Right lobe of liver (tissue), 6 donors: ENCODE measurements around the gene WTAP. TPM values are rescaled to one million over a fixed set of nuclear protein-coding genes. Genes with fewer than 3 reads are reported as not detected.
"Not testable (repeated sequence)": the region's sequence is repeated elsewhere in the genome, so short reads cannot be mapped to it uniquely, and the experiment has no call there.

Experiments
- ATAC-seq, 4 donors: fragments of 200-7000 bp; cut with Tn5 transposase; one replicate each; pipeline ENCODE4 v1.9.1; 2020; ENCODE audit warnings: mild to moderate bottlenecking in 4 of 4, moderate library complexity in 4 of 4
- DNase-seq, 3 donors: peaks; one replicate each; pipeline ENCODE4 v3.0.0-alpha.2; 2020
- H3K27ac ChIP-seq, 3 donors: fragments of 200-600 bp; one replicate each; pipeline ENCODE4 v1.8.0; 2022
- H3K27me3 ChIP-seq, 2 donors: fragments of 200-600 bp; one replicate each; pipeline ENCODE4 v1.8.0; 2022
- H3K36me3 ChIP-seq, 4 donors: fragments of 200-600 bp; sonication (generic) in 1 of 4; one replicate each; pipeline versions ENCODE4 v1.5.1 to v1.8.0; 2017 to 2022; ENCODE audit warnings: control low read depth in 1 of 4
- H3K4me1 ChIP-seq, 4 donors: fragments of 200-600 bp; sonication (generic) in 1 of 4; one replicate each; pipeline versions ENCODE4 v1.5.1 to v1.8.0; 2017 to 2022; ENCODE audit warnings: control low read depth in 1 of 4
- H3K4me3 ChIP-seq, 3 donors: fragments of 200-600 bp; one replicate each; pipeline ENCODE4 v1.8.0; 2022
- H3K9me3 ChIP-seq, 4 donors: fragments of 200-600 bp; sonication (generic) in 1 of 4; one replicate each; pipeline versions ENCODE4 v1.5.1 to v1.8.0; 2017 to 2022; ENCODE audit warnings: control low read depth in 1 of 4
- POLR2A ChIP-seq: fragments of 450-650 bp; IDR thresholded peaks from one replicate; pipeline ENCODE4 v1.6.1; 2017; ENCODE audit warnings: antibody characterized with exemption, mild to moderate bottlenecking
- WGBS: methylation state at CpG from one replicate; pipeline ENCODE4 v1.1.6; 2018; ENCODE audit warnings: low coverage, low lambda C conversion rate; ENCODE audit not compliant: insufficient coverage; ENCODE audit errors: missing lambda C conversion rate; 5-methylcytosine and 5-hydroxymethylcytosine counted together
- intact Hi-C, 2 donors: fragments of 100-400 bp; cut with DNase I; formaldehyde crosslinking; loops; one replicate each; pipeline versions ENCODE4 v1.11.2 to v1.14.1; 2022
- total RNA-seq, 6 experiments: library from RNA; depleted of rRNA in 2 of 6; stranded (reverse); fragments of >200 nt in 2 of 6; fragmentation: NEBNext Ultra II Directional in 3 of 6; extraction: Animal tissue kit (Norgen Biotek cat#: 25700) in 3 of 6; gene quantifications; one replicate each; pipeline versions ENCODE4 v1.1.0 to v1.2.4, GENCODE V29; 2016 to 2023
- TF ChIP-seq, protein P1 (sequence below), 4 donors: fragments of 200-600 bp in 3 of 4; fragments of 450-650 bp in 1 of 4; IDR thresholded peaks; one replicate each; pipeline versions ENCODE4 v1.5.1 to v1.8.0; 2016 to 2022; ENCODE audit warnings: antibody characterized with exemption in 4 of 4, mild to moderate bottlenecking in 2 of 4
- donor health status: DM: no; HTN: yes; CAD: no.
- donor health status: DM: no; HTN: no; CAD: no.
- donor health status: DM: no; HTN: no; CAD: no.
- donor health status: DM: no; HTN: yes; CAD: no.
- donor health status: DM: no; HTN: yes; CAD: no.

The WTAP gene
- total RNA-seq, 6 experiments from 2014 or later: 21.1 to 64.3 (median 37.6) TPM

GRCh38 chr6:159736908-159737307, 9.6 kb downstream of the WTAP start:
- H3K9me3 ChIP-seq: no peaks in the 10 kb centered on the region
- no peaks in the 10 kb centered on the region for H3K27me3 ChIP-seq
- no peak overlapping the region for H3K27ac ChIP-seq
- H3K4me3 ChIP-seq: no peak overlapping the region
- intact Hi-C loops: no loop called here
- no peak for DNase-seq
- ATAC-seq: no peak
- no peaks in the 10 kb centered on the region for H3K4me1 ChIP-seq
- WGBS: 91% methylated on average over 7 of the region's 7 CpGs
- H3K36me3 ChIP-seq: peaks cover 3 to 34% (median 8%) of the 10 kb centered on the region in 4 donors
- TF ChIP-seq POLR2A: no peak
- TF ChIP-seq, protein P1, sequence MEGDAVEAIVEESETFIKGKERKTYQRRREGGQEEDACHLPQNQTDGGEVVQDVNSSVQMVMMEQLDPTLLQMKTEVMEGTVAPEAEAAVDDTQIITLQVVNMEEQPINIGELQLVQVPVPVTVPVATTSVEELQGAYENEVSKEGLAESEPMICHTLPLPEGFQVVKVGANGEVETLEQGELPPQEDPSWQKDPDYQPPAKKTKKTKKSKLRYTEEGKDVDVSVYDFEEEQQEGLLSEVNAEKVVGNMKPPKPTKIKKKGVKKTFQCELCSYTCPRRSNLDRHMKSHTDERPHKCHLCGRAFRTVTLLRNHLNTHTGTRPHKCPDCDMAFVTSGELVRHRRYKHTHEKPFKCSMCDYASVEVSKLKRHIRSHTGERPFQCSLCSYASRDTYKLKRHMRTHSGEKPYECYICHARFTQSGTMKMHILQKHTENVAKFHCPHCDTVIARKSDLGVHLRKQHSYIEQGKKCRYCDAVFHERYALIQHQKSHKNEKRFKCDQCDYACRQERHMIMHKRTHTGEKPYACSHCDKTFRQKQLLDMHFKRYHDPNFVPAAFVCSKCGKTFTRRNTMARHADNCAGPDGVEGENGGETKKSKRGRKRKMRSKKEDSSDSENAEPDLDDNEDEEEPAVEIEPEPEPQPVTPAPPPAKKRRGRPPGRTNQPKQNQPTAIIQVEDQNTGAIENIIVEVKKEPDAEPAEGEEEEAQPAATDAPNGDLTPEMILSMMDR (IDR thresholded peaks at IDR 0.05): no peak

GRCh38 chr6:159739341-159739740, 12.0 kb downstream of the WTAP start:
- no peak for TF ChIP-seq POLR2A
- TF ChIP-seq, protein P1 (IDR thresholded peaks at IDR 0.05): no peak
- 55% methylated on average over 3 of the region's 3 CpGs for WGBS
- DNase-seq: no peak

GRCh38 chr6:159742165-159742564, 14.9 kb downstream of the WTAP start:
- Histone ChIP-seq H3K27me3 (no peaks in the 10 kb centered on the region), H3K4me3 (no peak overlapping the region), H3K27ac (no peak overlapping the region), H3K36me3 (peaks cover 5 to 87% (median 38%) of the 10 kb centered on the region in 4 donors), H3K4me1 (no peaks in the 10 kb centered on the region), H3K9me3 (no peaks in the 10 kb centered on the region)
- DNase-seq (no peak), ATAC-seq (no peak)
- WGBS: 71% methylated on average over 1 of the region's 1 CpG
- TF ChIP-seq, protein P1 (IDR thresholded peaks at IDR 0.05): no peak
- no peak for TF ChIP-seq POLR2A
- intact Hi-C loops: no loop called here

More at GRCh38 chr6:159739341-159739740, 12.0 kb downstream of the WTAP start:
- Histone ChIP-seq H3K27ac (no peak overlapping the region), H3K4me1 (no peaks in the 10 kb centered on the region), H3K27me3 (no peaks in the 10 kb centered on the region), H3K4me3 (no peak overlapping the region), H3K9me3 (no peaks in the 10 kb centered on the region), H3K36me3 (peaks cover 5 to 58% (median 18%) of the 10 kb centered on the region in 4 donors)
- intact Hi-C loops: no loop called here
- no peak for ATAC-seq

DNA sequence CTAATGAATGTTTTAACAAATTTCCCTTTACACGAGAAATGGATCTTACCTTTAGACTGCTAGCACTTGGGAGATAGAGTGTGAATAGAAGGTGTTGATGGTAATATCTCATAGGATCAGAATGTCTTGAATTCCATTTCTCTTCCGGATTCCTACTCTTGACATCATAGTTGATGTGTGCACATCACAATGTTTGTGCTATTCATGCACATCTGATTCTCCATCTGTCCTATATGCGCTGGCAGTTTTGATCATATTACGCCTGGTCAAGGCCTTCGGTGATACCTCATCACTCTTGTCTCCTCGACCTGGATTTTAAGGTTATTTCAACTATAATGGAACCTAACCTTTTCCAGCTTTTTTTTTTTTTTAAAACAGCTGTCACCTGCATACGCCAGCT, 17.8 kb downstream of the WTAP start:
- Histone ChIP-seq H3K27ac (no peak overlapping the region), H3K4me1 (peaks cover 0 to 3% (median 0%) of the 10 kb centered on the region in 4 donors), H3K27me3 (no peaks in the 10 kb centered on the region), H3K4me3 (no peak overlapping the region), H3K36me3 (peaks cover 5 to 94% (median 44%) of the 10 kb centered on the region in 4 donors), H3K9me3 (no peaks in the 10 kb centered on the region)
- WGBS: 90% methylated on average over 6 of the region's 7 CpGs
- ATAC-seq: no peak
- no peak for TF ChIP-seq POLR2A
- TF ChIP-seq, protein P1 (IDR thresholded peaks at IDR 0.05): no peak
- no peak for DNase-seq
- intact Hi-C loops: no loop called here

GRCh38 chr6:159746759-159747158, 19.5 kb downstream of the WTAP start:
- peaks cover 8 to 93% (median 39%) of the 10 kb centered on the region in 4 donors for H3K36me3 ChIP-seq
- H3K9me3 ChIP-seq: no peaks in the 10 kb centered on the region
- no peak overlapping the region for H3K27ac ChIP-seq
- H3K4me1 ChIP-seq: peaks cover 0 to 3% (median 0%) of the 10 kb centered on the region in 4 donors
- intact Hi-C loops: no loop called here
- ATAC-seq (no peak), DNase-seq (no peak)
- no peaks in the 10 kb centered on the region for H3K27me3 ChIP-seq
- H3K4me3 ChIP-seq: no peak overlapping the region
- TF ChIP-seq, protein P1 (IDR thresholded peaks at IDR 0.05): no peak
- no peak for TF ChIP-seq POLR2A
- WGBS: 67% methylated on average over 1 of the region's 1 CpG

DNA sequence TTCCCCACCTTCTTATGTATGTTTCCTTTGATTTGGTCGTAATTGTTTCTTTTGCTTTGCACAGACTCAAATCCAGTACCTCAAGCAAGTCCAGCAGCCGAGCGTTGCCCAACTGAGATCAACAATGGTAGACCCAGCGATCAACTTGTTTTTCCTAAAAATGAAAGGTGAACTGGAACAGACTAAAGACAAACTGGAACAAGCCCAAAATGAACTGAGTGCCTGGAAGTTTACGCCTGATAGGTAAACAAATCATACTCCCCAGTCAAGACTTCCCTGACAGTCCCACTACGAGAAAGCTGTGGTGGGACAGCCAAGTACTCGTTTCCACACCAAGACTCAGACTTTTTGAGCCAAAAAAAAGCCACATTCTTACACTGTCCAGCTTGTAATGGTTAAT, 20.8 kb downstream of the WTAP start:
- ATAC-seq: peak; percentile 42 to 69 (median 59)
- H3K27me3 ChIP-seq, H3K4me1 ChIP-seq, H3K9me3 ChIP-seq, H3K4me3 ChIP-seq, DNase-seq, intact Hi-C loops: not testable (repeated sequence)
- Histone ChIP-seq H3K27ac (peak overlapping the region in 1 of 3 donors; percentile 47), H3K36me3 (peaks cover 4 to 87% (median 38%) of the 10 kb centered on the region in 4 donors)
- WGBS: 63% methylated on average over 7 of the region's 7 CpGs
